Retina (tissue), 1 donor: ENCODE data around the gene GSTA3.
"Not testable (repeated sequence)": the region's sequence is repeated elsewhere in the genome, so short reads cannot be mapped to it uniquely, and the experiment has no call there.

Source experiments
- DNase-seq: peaks from one replicate; pipeline ENCODE4 v3.0.0-alpha.2; 2016

The GSTA3 gene

GRCh38 chr6:52909531-52909930 lies at the start of gene GSTA3:
Gene GSTA3 (minus strand): TSS chr6:52909698. CDS start chr6:52905834, 3,864 bp downstream.
- no peak for DNase-seq

- DNase-seq: no peak
These were observed 49.2 kb upstream of the GSTA3 start for GRCh38 chr6:52958546-52959255.

- no peak for DNase-seq
These were observed 46.4 kb upstream of the GSTA3 start for GRCh38 chr6:52955871-52956270.

- DNase-seq: no peak
These were observed 44.7 kb upstream of the GSTA3 start for GRCh38 chr6:52953911-52954839.

- no peak for DNase-seq
These were observed 36.8 kb upstream of the GSTA3 start for GRCh38 chr6:52946306-52946705.

GRCh38 chr6:52942821-52943220 lies 33.3 kb upstream of the GSTA3 start:
- DNase-seq: not testable (repeated sequence)

GRCh38 chr6:52942221-52942620 lies 32.7 kb upstream of the GSTA3 start:
- no peak for DNase-seq

GRCh38 chr6:52937908-52938307 lies 28.4 kb upstream of the GSTA3 start:
- no peak for DNase-seq

GRCh38 chr6:52933778-52934177 lies 24.3 kb upstream of the GSTA3 start:
- no peak for DNase-seq

- no peak for DNase-seq
These were observed 21.9 kb upstream of the GSTA3 start for GRCh38 chr6:52931351-52931750.

- no peak for DNase-seq
These were observed 20.0 kb upstream of the GSTA3 start for GRCh38 chr6:52929321-52930164.

GRCh38 chr6:52927451-52927850 lies 18.0 kb upstream of the GSTA3 start:
- DNase-seq: no peak

- no peak for DNase-seq
These were observed 16.7 kb upstream of the GSTA3 start for GRCh38 chr6:52925919-52926792.

GRCh38 chr6:52925042-52925441 lies 15.5 kb upstream of the GSTA3 start:
- DNase-seq: no peak

GRCh38 chr6:52923689-52924088 lies 14.2 kb upstream of the GSTA3 start:
- not testable (repeated sequence) for DNase-seq

GRCh38 chr6:52922161-52922560 lies 12.7 kb upstream of the GSTA3 start:
- DNase-seq: no peak

GRCh38 chr6:52921743-52922142 lies 12.2 kb upstream of the GSTA3 start:
- DNase-seq: no peak

GRCh38 chr6:52919511-52919910 lies 10.0 kb upstream of the GSTA3 start:
- not testable (repeated sequence) for DNase-seq

- DNase-seq: not testable (repeated sequence)
These were observed 9.3 kb upstream of the GSTA3 start for GRCh38 chr6:52918771-52919170.

GRCh38 chr6:52918027-52918686 lies 8.7 kb upstream of the GSTA3 start:
- not testable (repeated sequence) for DNase-seq

- DNase-seq: no peak
These were observed 5.0 kb upstream of the GSTA3 start for GRCh38 chr6:52914516-52914915.
